GM19328 (cell line): ENCODE measurements around the gene SERPINA3.

Source experiments
- ATAC-seq: cut with Tn5 transposase; IDR thresholded peaks from one replicate; pipeline ENCODE4 v1.9.1; 2021; ENCODE audit warnings: mild to moderate bottlenecking, moderate library complexity; ENCODE audit not compliant: unreplicated experiment

The SERPINA3 gene

DNA sequence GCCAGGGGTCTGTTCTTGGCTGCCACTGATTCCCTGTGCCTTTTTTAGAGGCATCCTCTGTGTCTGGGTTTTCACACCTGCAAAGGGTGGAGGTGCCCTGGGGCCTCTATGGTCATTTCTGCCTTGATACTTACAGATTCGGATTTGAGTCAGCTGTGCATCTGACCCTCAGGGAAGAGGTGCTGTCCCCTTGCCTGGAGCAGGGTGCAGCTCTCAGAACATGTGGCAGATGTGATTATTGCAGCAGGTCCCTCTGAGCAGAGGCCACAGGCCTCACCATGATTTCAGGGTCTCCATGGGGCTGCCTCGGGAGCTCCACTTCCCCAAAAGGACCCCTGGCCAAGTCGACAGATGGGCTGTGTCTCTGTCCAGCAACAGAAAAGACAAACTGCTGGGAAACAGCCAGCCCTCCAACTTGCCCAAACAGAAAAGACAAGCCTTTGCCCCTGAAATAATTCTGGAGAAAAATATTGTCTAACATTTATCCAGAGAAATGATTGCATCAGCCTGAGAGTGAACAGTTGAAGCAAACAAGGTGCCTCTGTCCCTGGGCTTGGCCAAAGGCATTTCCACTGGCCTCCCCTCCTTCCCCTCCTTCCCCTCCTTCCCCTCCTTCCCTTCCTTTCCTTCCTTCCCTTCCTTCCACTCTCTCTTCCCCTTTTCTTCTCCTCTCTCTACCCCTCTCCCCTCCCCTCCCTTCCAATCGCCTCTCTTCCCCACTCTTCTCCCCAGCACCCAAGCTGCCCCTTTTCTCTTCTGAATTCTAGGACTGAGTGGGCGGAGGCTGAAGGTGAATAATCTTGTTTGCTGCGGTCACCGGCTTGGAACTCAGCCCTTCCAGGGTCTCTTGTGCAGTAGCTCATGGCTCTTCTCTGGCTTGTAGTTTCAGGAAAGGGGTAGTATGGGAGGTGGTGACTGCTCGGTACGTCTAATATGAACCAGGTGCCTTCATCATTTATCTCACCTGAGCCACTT is 676 bp downstream of the SERPINA3 start:
- no peak for ATAC-seq

DNA sequence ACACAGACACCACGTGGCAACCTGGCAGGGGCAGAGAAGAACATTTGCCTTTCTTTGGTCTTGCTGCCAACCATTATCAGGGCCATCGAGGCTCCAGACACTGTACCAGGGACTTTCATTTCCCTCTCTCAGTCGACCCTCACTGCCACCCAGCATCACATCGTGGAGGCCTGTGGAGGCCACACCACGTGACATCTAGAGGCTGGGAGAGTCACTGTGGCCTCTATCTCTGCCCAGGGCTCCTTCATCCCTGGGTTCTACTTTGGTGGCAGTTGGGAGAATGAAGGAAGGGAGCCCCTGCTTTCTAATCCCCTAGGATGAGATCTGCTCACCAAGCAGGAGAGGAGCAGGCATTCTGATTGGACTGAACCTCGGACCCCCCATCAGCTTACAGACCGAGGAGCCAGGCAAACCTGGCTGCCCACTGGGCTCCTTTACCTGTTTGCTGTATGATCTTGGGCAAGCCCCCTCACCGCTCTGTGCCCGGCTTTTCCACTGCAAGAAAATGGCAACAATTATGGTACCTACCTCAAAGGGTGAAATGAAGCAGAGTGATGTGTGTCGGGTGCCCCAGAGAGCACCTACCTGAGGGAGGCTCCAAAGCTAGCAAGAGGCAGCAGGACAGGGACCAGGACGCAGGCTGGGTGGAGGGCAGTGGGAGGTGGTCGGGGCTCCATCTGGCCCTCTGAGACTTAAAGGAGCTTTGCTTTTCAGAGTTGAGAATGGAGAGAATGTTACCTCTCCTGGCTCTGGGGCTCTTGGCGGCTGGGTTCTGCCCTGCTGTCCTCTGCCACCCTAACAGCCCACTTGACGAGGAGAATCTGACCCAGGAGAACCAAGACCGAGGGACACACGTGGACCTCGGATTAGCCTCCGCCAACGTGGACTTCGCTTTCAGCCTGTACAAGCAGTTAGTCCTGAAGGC is 1.8 kb downstream of the SERPINA3 start:
- no peak for ATAC-seq

DNA sequence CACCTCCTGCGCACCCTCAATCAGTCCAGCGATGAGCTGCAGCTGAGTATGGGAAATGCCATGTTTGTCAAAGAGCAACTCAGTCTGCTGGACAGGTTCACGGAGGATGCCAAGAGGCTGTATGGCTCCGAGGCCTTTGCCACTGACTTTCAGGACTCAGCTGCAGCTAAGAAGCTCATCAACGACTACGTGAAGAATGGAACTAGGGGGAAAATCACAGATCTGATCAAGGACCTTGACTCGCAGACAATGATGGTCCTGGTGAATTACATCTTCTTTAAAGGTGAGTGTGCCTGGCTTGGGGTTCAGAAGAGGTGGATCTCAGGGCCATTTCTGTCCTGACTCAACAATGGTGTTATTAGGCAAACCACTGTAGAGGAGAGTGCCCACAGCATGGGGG is 2.6 kb downstream of the SERPINA3 start:
- ATAC-seq = no peak

DNA sequence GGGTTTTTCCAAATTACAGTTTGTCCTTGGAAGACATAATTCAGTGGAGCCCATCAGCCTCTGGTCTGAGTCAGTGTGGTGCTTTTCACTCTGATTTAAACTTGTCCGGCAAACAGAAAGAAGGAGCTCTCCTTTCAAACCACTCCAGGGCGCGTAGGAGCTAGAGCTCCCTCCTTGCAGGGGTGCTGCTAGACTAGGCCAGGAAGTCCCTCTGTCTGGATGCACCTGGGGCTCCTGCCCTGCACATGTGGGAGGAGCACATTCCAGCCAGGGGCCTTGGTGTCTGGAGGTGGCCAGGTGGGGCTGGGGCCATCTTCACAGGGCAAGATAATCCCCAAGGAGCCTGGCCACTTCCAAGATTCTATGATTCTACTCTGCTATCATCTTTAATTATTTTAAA is 3.1 kb downstream of the SERPINA3 start:
- no peak for ATAC-seq

DNA sequence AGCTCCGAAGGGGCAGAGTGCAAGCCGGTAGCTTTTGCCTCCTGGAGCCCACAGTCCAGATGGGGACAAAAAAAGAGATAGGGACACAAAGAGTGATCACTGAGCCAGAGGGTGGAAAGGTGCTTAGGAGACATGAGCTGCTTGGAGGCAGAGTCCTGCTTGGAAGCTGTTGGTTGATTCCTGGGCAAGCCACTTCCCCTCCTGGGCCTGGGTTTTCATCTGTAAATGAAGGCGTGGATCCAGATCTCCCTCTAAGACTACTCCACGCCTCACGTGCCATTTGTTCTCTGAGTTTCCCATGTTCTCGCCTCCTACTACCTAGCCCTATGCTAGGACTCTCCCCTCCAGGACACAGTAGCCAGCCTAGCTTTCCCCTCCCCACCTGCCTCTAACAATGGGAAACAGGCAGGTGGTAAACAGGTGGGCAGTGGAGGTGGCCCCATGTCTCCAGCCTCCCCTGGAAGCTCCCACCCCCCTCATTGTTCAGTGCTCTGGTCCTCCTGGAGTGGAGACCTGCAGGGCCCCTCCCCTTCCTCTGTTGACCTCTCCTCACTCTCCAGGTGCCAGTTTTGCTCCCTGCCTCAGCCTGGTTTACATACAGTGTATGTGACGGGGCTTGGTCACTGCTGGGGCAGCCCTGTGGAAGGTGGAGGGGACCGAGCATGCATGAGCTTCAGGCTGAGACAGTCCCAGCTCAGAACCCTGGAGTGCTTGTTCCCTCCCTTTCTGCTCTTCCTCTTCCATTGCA is 3.8 kb downstream of the SERPINA3 start:
- no peak for ATAC-seq

DNA sequence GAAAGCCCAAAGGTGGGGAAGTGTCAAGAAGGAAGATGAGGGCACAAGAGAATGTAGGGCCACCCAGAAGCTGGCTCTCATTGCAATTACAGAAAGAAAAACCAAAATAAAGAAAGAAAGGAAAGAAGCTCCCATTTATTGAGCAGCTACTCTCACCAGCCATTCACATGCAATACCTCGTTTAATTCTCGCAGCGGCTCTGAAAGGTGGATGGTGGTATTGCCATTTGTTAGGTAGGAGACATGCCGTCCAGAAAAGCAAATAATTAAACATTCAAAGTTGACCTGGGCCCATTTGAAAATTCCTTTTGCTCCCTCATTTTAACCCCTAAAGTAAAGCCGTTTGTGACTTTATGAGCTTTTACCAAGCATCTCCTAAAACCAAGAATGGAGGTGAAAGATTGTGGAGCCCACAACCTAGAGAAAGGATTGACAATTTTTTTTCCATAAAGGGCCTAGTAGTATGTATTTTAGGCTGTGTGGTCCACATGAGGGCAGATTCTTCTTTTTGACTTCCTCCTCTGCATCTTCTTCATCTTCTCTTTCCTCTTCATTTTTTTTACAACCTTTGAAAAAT is 5.3 kb downstream of the SERPINA3 start:
- no peak for ATAC-seq

DNA sequence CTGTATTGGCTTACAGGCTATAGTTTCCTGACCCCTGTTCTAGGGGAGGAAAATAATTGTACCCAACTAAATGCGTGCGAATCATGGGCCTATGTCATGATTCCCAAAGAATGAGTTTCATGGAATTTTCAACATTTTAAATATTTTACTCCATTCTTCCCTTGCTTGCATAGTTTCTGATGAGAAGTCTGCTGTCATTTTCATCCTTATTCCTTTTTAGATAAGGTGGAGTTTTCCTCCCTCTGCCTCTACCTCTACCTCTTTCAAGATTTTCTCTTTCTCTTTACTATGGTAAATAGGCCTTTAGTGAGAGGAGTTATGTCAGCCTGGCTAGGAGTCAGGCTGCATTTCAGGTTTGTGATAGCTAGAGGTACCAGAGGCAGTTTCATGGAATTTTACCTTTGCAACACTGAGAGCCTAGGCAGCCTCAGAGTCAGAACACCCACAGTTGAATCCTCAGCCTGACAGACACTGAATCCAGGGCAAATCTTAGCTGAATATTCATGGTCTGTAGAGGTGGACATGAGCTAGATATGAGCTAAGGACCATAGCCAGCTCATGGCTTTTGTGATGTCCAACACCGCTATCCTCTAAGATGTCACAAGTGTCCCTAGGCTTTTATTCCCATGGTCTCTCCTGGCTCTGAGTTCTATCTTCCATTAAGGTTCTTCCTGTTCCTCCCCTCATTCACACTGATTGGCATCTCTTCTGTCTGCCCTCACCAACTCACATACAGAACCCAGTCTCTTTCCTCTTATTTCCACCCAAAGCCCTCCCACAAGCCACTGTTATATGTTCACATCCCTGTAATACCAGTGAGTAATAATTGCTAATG is 6.0 kb downstream of the SERPINA3 start:
- no peak for ATAC-seq

DNA sequence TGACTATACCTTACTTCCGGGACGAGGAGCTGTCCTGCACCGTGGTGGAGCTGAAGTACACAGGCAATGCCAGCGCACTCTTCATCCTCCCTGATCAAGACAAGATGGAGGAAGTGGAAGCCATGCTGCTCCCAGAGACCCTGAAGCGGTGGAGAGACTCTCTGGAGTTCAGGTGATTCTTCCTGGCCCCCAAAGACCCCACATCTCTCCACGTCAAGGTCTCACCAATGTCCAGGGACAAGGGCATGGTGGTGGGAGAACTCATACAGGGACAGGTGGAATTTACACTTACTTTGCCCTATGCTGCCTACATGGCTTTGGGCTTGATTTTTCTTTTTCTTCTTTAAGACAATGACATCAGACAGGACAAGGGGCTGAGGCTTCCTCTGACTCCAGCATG is 7.1 kb downstream of the SERPINA3 start:
- no peak for ATAC-seq

DNA sequence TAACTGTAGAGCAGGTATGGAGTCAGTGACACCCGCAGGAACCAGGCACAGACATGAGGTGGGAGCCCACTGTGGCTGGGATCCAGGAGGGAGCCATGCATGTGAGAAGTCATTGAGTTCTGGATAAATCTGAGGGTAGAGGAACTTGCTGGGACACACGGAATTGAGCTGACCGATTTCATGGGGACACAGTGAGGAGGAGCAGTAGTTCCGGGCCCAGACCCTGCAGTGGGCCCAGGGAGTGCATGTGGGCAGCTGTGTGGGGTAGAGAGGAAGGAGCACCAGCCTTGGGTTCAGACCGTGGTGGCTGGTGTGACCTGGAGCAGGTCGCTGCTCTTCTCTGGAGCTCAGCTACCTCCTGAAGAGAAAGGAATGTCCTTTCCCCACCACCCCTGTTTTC is 8.4 kb downstream of the SERPINA3 start:
- no peak for ATAC-seq

DNA sequence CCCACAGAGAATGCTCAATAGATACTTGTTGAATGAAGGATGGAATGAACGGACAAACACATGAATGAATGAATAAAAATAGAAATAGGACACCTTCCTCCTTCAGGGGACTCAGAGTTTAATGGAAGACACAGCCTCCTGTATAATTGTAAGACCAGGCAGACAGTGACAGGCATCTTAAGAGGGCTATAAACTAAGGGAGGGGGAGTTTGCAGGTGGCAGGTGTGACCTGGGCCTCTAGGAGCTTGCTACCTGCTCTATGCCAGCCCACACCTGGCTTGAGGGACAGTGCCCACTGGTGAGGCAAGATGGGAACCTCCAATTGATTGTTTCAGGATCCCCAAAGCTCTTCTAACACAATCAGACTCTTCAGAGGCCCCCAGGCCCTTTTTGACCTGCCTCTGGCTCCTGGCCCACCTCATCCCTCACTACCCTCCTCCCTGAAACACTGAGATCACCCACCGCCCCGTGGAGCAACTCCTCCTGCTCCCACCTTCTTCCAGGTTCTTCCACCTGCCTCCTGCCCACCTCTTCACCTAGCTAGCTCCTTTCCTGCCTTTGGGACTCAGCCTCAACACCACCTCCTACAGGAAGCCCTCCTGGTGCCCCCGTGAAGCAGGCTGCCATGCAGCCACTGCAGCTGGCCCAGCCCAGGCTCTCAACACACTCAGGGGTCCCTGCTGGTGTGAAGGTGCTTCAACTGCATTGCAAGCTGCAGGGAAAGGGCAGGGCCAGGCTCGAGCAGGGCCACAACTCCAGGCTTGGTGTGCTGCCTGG is 9.4 kb downstream of the SERPINA3 start:
- ATAC-seq = no peak

DNA sequence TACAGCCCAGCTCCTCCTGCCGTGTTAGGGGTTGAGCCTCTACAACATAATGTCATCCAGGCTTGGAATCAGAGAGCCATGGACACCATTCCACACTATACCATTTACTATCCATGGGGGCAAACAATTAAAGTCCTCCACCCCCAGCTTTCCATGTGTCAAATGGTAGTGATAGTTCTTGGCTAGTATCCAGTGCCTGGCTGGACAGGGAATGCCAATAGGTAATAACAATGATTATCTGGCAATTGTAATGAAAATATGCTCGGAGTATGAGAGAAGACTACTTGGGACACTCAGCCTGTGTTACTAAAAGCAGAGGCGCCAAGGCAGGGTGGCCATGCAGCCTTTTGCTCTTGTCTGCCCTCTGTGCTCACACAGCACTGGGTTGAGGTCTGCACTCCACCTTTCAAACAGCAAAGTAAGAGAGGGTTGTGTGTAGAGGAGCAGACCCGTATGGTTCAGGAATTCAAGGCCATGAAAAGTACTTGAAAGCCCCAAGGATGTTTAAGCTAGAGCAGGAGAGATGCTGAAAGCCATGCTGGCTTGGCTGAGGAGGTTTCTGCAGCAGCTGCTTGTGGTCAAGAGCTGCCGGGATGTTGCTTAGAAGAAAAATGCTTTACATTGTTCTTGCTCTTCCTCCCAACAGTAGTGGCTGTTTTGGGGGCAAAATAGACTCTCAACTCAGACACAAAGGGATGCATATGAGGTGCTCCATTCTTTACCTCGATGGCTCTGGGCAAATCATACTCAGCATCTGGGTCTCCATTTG is 10.6 kb downstream of the SERPINA3 start:
- ATAC-seq = no peak

DNA sequence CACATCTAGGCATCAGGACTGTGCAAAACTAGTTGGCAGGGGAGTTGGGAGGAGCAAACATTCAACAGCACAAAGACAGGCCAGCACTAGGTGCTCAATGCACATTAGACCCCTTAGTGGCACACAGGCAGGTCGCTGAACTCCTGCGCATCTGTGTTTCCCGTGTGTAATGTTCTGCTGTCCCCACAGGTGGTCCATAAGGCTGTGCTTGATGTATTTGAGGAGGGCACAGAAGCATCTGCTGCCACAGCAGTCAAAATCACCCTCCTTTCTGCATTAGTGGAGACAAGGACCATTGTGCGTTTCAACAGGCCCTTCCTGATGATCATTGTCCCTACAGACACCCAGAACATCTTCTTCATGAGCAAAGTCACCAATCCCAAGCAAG is 11.2 kb downstream of the SERPINA3 start:
- ATAC-seq = no peak

DNA sequence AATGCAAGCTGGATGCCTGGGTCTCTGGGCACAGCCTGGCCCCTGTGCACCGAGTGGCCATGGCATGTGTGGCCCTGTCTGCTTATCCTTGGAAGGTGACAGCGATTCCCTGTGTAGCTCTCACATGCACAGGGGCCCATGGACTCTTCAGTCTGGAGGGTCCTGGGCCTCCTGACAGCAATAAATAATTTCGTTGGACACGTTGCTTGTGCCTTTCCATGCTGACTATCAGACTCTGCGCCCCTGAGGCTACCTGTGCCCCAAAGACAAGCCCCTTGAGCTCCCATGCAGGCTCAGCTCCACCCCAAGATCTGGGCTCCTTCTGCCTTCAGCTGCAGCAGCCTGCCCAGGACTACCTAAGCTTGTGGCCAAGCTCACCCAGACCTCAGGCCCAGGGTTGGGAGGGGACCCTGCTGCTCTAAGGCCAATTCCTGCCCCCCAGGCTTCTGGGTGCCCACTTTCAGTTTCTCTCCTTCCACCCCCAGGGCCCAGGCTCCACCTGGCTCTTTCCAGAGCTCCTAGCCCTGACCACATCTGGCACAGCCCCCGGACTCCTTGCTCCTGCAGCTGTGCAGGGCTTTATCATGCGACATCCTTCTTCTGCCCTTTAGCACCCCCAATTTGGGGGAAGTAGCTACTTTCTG is 11.8 kb downstream of the SERPINA3 start:
- ATAC-seq = no peak

DNA sequence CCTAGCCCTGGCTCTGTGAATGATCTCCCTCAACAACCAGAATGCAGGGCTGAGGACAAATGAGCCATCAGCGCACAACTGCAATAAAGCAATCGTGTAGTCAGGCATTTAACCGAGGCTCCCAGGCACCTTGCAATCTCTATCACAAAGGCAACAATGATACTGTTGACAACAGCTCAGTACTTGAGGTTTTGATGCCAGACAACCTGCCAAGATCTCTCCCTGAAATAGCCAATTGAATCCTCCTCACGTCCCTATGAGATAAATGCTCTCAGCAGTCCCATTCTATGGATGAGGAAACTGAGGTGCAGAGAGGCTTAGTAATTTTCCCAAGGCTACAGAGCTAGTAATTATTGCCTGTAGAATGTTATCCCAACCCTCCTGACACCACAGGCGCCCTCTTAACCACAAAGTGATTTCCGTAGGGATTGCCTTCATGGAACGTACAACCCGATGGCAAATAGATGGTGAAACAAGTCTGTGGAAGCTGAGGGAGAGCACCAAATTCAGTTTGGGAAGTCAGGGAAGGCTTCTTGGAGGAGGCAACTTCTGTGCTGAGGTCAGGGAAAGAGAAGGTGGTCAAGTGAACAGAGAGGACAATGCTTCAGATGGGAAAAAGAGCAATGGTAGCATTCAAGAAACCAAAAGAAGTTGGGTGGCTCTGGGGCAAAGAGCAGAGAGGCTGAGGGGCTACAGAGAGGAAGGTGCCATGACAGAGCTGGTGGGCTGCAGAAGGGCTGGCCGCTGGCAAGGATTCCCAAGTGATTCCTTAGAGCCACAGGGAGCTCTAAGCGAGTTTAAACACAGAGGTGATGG is 12.6 kb downstream of the SERPINA3 start:
- ATAC-seq = no peak

DNA sequence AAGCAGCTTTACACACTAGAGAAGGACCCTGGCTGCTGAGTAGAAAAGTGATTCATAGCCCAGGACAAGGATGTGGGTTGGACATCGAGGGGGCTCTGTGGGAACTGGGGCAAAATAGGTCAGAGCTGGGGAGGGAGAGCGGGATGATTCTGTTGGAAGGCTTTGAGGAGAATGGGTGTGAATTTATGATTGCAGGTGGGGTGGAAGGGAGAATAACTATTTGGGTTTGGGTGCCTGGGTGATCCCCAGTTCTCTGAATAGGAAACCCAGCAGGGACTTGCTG is 13.1 kb downstream of the SERPINA3 start:
- no peak for ATAC-seq

DNA sequence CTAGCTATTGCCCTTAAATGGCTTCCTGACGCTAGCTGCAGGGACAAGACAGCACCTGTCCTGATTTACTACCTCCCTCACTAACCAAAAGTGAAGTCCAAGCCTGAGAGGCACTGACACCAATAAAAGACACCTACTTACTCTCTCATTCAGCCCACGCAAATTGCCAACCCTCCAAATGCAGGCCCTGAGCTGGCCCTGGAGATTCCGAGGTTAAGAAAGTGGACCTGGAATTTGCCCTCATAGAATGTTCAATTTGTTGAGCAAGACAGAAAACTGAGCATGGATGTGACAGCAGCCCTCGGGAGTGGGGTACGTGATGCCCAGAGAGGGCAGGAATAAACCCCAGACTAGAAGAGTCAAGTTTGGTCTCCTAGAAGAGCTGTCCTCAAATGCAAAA is 16.4 kb downstream of the SERPINA3 start:
- no peak for ATAC-seq

DNA sequence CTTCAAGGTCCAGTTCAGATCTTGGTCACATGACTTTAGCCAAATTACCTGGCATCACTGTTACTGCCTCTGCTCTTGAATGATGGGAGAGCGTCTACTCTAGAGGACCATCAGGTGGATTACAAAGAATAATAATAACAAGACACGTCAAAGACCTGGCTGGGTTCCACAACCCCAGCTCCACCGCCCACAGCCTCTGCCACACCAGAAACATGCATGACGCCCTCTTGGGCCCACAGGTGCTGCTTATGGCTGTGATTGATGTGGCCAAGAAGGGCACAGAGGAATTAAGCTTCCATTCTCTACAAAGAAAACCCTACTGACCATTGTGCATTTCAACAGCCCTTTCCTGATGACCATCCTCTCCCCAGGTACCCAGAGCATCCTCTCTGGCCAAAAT is 18.2 kb downstream of the SERPINA3 start:
- ATAC-seq = no peak
